HG03066 (cell line): ENCODE results near the gene DUSP3.
A peak's percentile ranks its signal among the peaks of the same experiment; 100 is the strongest.

Experiments
- ATAC-seq: cut with Tn5 transposase; IDR thresholded peaks from one replicate; pipeline ENCODE4 v1.9.1; 2021; ENCODE audit warnings: low read depth; ENCODE audit not compliant: unreplicated experiment

DUSP3 gene

DNA sequence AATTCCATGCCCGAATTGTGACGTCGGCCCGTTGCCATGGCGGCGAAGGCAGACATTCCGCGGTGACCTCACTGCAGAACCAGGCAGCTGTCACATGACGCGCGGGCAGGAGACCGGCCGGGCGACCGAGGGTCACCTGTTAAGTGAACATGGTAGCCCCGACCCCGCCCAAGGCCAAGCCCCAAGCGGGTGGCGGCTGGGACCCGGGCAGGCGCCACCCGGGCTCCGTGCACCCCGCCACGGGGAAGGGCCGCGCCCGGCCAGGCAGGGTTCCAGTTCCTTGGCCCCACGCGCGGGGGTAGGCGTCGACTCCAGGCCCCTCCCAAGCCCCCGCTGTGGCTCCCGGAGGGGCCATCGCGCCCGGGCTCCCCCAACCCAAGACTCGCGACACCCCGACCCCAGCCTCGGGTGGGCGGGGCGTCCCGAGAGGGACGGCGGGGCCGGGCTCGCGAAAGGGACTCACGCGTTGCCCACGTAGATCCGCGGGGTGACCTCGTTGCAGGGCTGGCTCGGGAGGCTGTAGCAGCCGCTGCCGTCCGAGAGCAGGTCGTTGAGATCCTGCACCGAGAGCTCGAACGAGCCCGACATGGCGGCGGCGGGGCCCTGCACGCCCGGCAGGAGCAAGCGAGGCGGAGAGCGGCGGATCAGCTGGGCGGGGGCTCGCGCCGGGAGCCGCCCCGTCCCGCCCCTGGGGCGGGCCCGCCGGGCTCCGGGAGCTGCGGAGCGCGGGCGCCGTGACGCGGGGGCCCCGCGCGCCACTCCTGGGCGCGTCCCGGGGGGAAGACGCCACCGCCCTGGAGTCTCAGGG is at the start of gene DUSP3:
Gene DUSP3, minus strand, starts transcription at position 641 of the 808 bp plus-strand sequence. Its CDS starts 53 bp downstream, at position 588.
- ATAC-seq: peak; percentile 73

DNA sequence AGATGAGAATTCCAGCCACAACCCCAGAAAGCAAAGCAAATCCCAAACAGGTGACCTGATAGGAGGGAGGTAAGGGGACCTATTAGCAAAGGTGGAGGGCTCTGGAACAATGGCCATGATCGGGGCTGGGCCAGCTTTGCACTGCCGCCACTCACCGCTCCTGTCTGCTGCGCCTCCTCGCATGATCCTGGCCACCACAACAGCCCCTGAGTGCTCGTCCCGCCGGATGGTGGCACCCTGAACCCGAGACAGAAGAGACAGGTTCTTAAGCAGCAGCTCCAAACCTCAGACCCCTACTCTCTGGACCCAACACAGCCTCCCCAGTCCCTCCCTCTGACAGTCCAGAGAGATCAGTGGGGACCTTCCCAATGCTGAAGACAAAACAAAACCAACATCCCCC is 48.8 kb upstream of the DUSP3 start:
- no peak for ATAC-seq

DNA sequence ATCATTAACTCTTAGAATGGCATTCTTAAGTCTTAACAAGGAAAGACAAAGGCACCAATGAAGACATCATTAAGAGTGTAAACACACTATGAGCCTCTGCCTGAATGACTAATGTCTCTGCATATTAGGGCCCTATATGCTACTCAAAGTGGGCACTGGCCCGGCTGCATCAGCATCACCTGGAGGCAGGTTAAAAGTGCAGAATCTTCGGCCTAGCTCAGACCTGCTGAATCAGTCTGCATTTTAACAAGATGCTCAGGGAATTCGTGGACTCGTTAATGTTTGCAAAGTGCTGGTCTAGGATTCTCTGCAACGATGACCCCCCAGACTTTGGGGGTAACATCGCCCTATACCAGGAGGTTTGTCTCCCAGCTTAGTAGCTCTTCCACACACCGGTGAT is 47.4 kb upstream of the DUSP3 start:
- ATAC-seq: no peak

DNA sequence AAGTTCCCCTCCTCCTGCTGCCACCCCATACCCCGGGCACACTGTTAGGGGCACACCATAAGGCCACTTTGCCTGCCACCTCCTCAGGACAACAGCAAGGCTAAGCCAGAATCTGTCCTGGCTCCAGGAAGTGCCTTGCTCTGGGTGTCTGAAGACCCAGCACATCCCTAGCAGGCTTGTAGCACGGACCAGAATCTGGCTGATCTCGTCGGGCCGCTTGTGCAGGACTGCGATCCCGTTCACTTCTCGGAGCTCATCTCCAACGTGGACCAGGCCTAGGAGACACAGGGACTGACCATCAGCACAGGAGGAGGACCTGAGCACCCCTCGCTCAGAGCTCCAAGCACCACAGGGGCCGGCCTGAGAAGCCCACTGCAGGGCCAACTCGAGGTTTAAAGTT is 46.8 kb upstream of the DUSP3 start:
- ATAC-seq: no peak

DNA sequence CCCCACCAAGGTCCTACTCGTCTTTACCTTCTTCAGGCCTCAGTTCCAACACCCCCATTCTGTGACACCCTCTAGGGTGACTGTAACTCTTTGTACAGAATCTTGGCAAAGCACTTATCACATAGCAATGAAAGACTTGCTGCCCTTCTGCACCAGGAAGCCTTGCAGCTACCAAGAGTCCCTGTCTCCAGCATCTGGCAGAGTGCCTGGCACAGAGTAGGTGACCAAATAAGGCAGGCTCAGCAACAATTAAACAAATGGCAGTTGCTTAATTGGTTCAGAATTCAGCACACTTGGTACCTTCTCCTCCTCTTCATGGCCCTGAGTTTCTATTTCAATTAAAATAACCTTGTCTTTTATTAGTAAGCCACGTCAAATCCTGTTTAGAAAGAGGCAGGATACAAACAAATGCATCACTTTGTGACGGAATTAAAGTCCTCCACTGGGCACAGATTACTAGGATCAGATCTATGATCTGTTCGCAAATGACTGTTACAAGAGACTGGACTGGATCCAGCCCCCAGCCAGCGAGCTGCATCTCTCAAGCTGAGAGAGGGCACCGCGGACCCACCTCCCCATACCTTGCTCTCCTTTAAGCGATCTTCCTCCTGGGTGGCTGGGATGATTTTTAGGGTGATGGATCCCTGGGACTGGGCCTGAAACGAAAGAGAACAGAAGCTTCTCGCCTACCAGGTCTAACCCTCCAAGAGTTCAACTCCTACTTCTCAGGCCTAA is 44.7 kb upstream of the DUSP3 start:
- ATAC-seq: no peak

DNA sequence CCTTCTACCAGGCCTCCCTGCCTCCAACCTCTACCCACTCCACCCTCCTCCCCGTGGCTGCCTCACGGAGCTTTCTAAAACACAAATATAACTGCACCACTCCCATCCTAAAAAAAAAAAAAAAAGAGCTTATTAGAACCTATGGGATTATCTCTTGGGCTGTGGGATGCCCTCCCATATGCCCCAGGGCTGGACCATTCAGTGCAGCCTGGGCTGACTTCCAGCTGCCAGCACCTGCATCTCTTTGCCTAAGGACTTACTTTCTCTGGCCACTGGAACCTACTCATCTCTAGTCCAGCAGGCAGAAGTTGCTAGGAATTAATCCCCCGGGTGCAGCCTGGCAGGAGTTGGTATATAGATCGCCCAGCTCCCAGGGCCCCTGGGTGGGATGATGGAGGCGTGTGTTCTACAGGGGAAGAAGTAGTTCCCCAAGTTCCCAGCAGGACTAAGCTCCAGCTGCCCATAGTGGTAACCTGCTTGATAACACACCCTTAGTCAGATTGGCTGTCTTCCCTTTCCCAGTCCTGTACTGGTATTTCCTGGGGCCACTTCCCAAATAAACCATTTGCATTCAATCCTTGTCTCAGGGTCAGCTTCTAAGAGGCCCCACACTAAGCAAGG is 43.9 kb upstream of the DUSP3 start:
- no peak for ATAC-seq

DNA sequence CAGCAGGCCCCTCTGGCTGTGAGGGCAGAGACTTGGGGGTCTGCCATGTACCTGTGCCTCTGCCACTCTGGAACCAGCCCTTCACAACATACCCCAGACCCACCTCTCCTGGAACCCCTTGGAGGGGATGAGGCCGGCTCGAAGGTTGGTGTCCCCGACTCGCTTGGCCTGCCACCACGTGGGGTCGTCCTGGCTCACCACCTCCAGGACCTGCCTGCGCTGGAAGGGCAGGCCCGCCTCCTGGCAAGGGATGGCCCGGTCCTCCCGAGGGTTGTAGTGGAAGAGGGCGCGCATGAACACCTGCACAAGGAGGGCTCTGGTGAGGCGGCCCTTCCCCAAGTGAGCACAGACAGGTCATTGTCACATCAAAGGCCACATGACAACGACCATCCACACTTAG is 42.0 kb upstream of the DUSP3 start:
- no peak for ATAC-seq

DNA sequence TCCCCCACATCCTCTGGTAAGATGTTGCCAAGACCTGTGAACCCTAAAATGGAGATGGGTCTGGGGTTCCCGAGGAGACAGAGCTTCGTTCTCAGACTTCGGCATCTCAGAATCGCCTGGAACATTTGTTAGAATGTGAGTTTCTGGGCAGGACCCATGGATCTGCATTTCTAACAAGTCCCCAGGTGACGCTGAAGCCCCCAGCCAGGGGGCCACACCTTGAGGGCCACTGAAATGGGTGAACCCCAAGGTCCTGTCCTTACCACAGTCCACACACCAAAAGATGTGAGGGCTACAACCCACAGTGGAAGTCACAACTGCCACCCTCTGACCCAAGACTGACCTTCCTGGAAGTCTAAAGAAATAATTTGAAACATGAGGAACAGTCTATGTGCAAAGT is 40.2 kb upstream of the DUSP3 start:
- no peak for ATAC-seq

DNA sequence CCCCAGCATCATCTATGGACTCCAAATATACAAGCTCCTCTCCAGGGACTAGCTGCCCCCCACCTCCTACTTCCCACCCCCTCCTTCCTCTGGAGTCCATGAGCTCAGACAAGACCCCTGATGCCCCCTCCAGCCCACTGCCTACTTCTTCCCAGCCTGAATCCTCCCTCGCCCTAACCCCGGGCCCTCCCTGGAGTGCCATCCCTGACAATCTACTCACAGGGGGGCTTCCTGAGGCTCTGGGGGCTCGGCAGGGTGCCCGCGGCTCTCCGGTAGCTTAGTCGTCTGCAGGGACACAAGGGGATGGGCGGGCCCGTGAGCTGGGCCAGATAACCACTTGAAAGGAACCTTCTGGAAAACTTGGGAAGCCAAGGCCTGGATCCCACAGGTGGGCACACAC is 39.0 kb upstream of the DUSP3 start:
- no peak for ATAC-seq

DNA sequence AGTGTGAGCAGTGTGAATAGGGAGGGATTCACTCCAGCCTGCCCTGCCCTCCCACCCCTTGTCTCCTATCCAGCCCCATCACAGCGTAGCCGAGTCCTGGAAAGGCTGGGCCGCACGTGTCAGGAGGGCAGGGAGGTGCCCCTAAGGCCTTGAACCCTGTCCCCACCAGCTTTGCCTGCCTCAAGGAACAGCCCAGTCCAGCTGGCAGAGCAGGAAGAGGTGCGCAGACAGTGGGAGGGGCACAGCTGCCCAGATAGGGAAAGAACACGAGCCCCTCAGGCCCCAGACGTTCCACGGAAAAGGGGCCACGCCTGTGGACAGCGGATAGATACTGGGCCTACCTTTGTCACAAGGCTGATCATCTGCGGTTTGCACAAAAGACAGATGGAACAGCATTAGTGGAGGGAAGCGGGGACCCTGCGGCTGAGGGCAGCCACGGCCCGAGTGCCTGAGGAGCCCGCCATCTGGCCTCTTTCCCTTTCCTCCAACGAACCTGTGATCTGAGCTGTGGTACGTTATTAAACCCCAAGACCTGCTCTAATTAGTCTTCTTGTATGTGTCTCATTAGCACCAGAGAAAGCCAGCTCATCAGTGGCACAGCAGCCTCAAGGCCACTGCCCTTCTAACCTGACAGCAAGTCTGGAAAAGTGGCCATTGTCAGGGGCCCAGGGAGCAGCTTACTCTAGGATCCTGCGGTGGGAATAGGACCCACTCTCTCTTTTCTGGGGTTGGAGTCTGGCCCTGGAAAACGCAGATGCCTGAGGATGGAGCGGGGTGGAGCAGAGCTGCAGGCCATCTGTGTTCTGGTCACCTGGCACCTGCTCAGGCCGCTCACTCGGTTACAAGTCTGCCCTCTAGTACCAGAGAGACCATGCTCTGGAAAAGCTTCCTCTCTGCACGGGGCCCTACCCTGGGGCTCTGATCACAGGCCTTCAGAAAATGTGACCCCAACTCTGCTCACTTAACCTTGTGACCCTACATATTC is 37.9 kb upstream of the DUSP3 start:
- ATAC-seq: no peak

DNA sequence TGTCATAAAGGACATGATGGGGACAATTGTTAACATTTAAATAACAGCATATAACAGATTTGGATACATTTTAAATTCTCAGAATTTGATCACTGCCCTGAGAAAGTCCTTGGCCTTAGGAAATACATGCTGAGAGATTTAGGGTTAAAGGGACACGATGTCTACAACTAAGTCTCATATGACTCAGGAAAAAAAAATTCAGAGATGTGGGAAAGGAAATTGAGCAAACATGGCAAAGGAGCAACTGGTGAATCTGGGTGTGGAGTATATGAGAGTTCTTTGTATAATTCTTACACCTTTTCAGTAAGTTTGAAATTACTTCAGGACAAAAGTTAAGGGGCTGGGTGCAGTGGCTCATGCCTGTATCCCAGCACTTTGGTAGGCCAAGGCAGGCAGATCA is 35.9 kb upstream of the DUSP3 start:
- ATAC-seq: no peak

DNA sequence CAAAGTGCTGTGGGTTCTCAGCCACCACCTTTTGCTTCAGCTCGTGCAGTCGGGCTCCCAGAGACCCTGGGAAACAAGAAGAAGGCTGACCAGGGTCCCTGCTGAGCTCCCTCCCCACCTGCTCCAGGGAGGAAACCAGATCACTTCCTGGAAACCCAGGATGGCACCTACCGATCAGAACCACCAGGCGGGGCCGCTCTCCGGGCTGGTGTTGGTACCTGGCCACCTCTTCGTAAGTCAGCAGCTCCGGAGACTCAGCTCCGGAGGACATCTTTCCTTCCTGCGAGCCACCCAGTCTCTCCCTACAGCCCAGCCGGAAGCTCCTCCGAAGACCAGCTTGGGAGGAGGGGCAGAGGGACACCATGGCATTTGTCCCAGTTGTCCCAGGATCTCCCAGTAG is 35.2 kb upstream of the DUSP3 start:
- ATAC-seq: no peak

DNA sequence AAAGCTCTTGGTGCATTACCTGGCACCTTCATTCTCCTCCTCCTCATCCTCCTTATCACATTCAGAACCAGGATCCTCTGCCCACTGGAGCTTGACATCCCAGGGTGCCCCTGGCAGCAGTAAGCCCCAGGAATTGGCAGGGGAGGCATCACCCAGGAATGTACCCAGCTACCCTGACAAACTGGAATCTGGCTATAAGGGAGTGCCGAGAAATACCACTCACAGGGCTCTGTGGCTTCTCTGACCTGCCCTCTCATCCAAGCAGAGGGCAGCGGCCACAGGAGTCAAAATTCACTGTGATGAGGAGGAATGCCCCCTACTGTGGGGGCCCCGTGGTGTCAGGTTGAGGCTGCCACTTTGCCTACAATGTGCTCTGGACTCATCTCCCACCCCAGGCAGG is 34.6 kb upstream of the DUSP3 start:
- ATAC-seq: no peak

DNA sequence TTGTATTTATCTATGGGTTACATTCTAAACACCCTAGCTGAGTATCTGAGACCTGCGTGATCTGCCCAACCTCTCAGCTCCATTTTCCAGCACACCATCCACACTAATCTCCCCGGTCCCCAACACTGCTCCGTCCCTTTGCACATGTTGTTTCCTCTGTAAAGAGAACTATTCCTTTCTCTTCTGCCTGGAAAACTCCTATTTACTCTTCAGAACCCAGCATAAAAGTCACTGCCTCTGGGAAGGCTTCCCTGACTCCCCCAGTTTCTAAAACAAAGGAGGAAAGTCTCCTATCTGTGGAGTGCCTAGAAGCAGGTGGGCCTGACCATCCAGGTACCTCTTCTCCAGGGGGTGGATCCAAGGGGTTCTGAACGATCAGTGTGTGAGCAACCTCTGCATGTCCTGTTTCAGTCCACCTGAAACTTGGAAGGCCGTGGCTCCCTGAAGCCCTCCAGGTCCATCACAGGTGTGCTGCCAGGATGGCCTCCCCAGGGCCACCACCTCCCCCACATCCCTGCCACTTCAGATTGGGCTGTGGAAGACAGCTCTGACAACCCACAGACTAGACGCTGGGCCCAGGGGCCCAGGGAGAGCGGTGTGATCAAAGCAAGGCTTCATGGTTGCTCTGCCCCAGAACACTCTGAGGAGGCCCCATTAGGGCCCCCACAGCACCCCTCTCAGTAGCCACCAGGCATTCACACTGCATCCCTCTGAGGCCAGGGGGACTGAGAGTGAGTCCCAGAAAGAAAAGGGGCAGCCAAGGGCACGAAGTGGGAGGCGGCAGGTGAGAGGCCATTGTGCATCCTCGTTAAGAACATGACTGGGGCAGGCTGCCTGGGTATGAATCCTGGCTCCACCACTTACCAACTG is 33.9 kb upstream of the DUSP3 start:
- no peak for ATAC-seq

DNA sequence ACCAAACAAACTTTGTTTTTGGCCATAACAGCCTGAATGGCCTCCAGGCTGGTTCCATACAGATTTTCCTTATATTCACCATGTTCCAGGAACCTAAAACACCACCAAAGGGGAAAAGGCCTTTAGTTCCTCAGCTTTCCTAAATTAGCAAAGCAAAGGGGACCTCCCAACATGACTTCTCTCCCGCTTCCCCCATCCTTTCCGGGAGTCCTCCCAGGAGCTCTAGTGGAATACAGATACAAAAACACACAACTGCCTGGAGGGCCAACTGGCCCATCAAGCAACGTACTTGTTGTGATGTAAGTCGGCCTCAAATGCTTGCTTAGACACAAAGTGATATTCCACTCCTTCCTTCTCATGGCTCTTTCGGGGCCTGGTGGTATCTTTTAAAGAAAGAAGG is 32.0 kb upstream of the DUSP3 start:
- no peak for ATAC-seq

DNA sequence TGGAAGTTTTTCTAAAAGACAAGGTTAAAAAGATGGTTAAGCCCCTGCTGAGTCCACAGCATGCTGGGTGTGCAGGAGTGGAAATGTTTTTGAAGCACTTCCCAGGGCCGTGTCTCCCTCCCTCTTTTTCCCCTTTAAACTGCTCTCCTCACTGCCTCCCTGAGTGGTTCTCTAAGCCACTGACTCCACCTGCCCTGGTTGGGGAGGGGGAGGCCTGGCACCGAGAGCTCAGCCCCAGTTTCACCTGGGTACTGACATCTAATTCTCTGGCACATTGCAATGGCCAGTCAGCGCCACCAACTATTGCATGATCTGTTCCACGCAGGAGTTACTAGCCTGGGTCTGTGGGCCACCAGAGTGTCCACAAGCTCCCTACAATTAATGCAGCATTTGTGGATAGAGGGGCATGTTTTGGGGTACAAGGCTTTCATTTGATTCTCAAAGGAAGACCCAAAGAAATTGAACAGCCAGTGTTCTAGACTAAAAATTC is 31.5 kb upstream of the DUSP3 start:
- ATAC-seq: no peak

DNA sequence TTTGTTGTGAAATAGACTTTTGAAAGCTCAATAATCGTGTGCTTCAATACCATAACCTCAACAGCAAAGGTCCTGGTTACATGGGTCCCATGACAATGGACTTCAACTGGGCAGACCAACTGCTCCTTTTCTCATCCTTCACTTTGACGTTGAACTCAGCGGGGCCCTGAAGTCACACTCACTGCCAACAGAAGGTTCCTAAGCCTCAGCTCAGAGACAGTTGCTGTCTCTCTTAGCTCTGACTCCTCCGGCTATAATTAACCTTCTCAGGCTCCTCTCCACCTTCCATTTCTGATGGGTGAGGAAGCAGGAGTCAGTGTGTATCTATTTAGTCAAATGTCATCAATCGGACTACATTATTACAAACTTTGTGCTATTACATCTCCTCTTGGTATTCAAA is 30.3 kb upstream of the DUSP3 start:
- ATAC-seq: no peak

DNA sequence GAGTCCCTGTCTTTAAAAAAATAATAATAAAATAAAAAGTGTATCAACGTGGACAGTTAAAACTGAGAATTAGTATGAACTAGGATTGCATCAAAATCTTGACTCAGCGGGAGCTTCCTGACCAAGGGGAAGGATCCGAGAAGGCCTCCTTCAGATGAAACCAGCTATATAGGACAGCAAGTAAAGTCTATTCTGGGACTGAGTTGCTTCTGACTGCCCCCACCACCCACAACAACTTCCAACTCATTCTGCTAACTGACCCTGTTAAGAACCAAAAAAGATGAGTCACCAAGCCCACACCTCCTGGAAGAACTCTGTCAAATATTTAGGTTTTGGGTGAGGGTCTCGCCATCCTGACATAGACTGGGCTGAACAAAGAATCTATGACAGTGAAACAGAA is 29.3 kb upstream of the DUSP3 start:
- ATAC-seq: no peak

DNA sequence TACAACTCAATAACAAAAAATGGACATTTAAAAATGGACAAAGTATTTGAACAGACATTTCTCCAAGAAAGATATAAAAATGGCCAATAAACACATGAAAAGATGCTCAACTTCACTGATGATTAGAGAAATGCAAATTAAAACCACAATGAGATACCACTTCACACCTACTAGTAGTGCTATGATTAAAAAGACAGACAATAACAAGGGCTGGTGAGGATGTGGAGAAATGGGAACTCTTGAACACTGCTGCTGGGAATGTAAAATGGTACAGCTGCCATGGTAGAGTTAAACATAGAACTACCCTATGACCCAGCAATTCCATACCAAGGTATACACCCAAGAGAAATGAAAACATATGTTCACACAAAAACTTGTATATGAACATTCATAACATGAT is 26.3 kb upstream of the DUSP3 start:
- no peak for ATAC-seq
